Endometrial microvascular endothelial cells (primary cell): ENCODE results near the gene SRRM5. TPM values are rescaled to one million over a fixed set of nuclear protein-coding genes. Genes with fewer than 3 reads are reported as not detected.

ENCODE experiments used
- in situ Hi-C: cut with HindIII; loops from 2 replicates; pipeline ENCODE4 v1.10.0; 2017; ENCODE audit warnings: low sequenced_read_pairs, low pct_unique_long_range_greater_than_20kb; ENCODE audit errors: inconsistent ontology term
- total RNA-seq: library from RNA; depleted of rRNA; stranded (reverse); fragments of >200 nt; gene quantifications from one replicate; pipeline ENCODE4 v1.2.3, GENCODE V29; 2015; ENCODE audit errors: inconsistent ontology term

SRRM5 gene
- total RNA-seq, 1 donor from 2014 or later = not detected

- in situ Hi-C loops = no loop called here
Measured at GRCh38 chr19:43656436-43656835, 44.5 kb downstream of the SRRM5 start.

- in situ Hi-C loops = no loop called here
Measured at GRCh38 chr19:43658001-43658400, 46.1 kb downstream of the SRRM5 start.

GRCh38 chr19:43658494-43658893, 46.6 kb downstream of the SRRM5 start:
- in situ Hi-C loops = no loop called here

GRCh38 chr19:43660301-43660970, 48.5 kb downstream of the SRRM5 start:
- in situ Hi-C loops = no loop called here

- in situ Hi-C loops = no loop called here
Measured at GRCh38 chr19:43660971-43661360, 49.1 kb downstream of the SRRM5 start.

- in situ Hi-C loops = no loop called here
Measured at GRCh38 chr19:43662487-43662886, 50.6 kb downstream of the SRRM5 start.

GRCh38 chr19:43664018-43664417, 52.1 kb downstream of the SRRM5 start:
- in situ Hi-C loops = no loop called here

Other genes with a start within 250 kb of the SRRM5 start
- gene TEX101, start 197.2 kb upstream of the SRRM5 start, total RNA-seq = not detected
- not detected for gene LYPD3, start 146.5 kb upstream of the SRRM5 start, total RNA-seq
- gene PHLDB3, start 107.3 kb upstream of the SRRM5 start, total RNA-seq = 4.4 TPM
- gene ETHE1, start 84.9 kb upstream of the SRRM5 start, total RNA-seq = 52.6 TPM
- not detected for gene ZNF575, start 78.9 kb upstream of the SRRM5 start, total RNA-seq
- 51.9 TPM for gene XRCC1, start 36.6 kb upstream of the SRRM5 start, total RNA-seq
- 1.9 TPM for gene PINLYP, start 36.3 kb upstream of the SRRM5 start, total RNA-seq
- 15.0 TPM for gene IRGQ, start 16.0 kb upstream of the SRRM5 start, total RNA-seq
- 22.5 TPM for gene ZNF576, start 15.5 kb upstream of the SRRM5 start, total RNA-seq
- 62.4 TPM for gene ZNF428, start 7.5 kb downstream of the SRRM5 start, total RNA-seq
- gene CADM4, start 27.8 kb downstream of the SRRM5 start, total RNA-seq = 0.19 TPM
- gene PLAUR, start 58.1 kb downstream of the SRRM5 start, total RNA-seq = 245 TPM
- not detected for gene IRGC, start 104.0 kb downstream of the SRRM5 start, total RNA-seq
- gene SMG9, start 142.9 kb downstream of the SRRM5 start, total RNA-seq = 13.9 TPM
- 17.4 TPM for gene KCNN4, start 168.9 kb downstream of the SRRM5 start, total RNA-seq
- gene LYPD5, start 190.4 kb downstream of the SRRM5 start, total RNA-seq = 0.09 TPM
- gene ZNF283, start 215.2 kb downstream of the SRRM5 start, total RNA-seq = 1.6 TPM